ENCODE data around the gene GNLY. TPM values are rescaled to one million over a fixed set of nuclear protein-coding genes. Genes with fewer than 3 reads are reported as not detected.
A peak's percentile ranks its signal among the peaks of the same experiment; 100 is the strongest.

Gene GNLY
- total and polyA plus RNA-seq, 2 of the 13 experiments (the other 11 are each of a cell fraction or from before 2014, with no cell fraction given), result not detected

- TF ChIP-seq, protein P1, sequence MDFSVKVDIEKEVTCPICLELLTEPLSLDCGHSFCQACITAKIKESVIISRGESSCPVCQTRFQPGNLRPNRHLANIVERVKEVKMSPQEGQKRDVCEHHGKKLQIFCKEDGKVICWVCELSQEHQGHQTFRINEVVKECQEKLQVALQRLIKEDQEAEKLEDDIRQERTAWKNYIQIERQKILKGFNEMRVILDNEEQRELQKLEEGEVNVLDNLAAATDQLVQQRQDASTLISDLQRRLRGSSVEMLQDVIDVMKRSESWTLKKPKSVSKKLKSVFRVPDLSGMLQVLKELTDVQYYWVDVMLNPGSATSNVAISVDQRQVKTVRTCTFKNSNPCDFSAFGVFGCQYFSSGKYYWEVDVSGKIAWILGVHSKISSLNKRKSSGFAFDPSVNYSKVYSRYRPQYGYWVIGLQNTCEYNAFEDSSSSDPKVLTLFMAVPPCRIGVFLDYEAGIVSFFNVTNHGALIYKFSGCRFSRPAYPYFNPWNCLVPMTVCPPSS (IDR thresholded peaks at IDR 0.05), result 0 out of 2 replicates have a peak, but pooled peaks have one; percentile 72
- no peak for TF ChIP-seq SETDB1 (CRISPR knock-in tag; IDR thresholded peaks at IDR 0.05; ENCODE audit: borderline replicate concordance)
Measured at GRCh38 chr2:85666016-85666415, 28.1 kb upstream of the GNLY start (continued).

GRCh38 chr2:85666435-85667316 is 27.5 kb upstream of the GNLY start:
- no peaks in the 10 kb centered on the region for H4K20me1 ChIP-seq (ENCODE audit: insufficient read depth, low read length)
- no peak for ATAC-seq
- no peaks in the 10 kb centered on the region for H3K79me2 ChIP-seq (ENCODE audit: insufficient read depth, low read length)
- 20% methylated on average over 10 of the region's 11 CpGs for WGBS (ENCODE audit: low lambda C conversion rate)
- intact Hi-C loops (cut with micrococcal nuclease; ENCODE audit: unreplicated experiment), result no loop called here
- no peak for DNase-seq (ENCODE audit: low spot score)
- POLR2A ChIA-PET, result no interaction called here
- CTCF ChIA-PET (ENCODE audit: low intra/inter-chr PET ratio, low total read pairs), result no interaction called here
- no peaks in the 10 kb centered on the region for H3K36me3 ChIP-seq (replicated peaks in 1 of 2; ENCODE audit: control insufficient read depth in 1 of 2, insufficient read depth in 2 of 2, low read length in 2 of 2)
- BruUV-seq (replicated peaks), result no TSS peak
- H3K27ac ChIP-seq (ENCODE audit: extremely low read length, insufficient read depth, low read length), result no peak overlapping the region
- no peak for FAIRE-seq
- H3K9ac ChIP-seq (ENCODE audit: insufficient read depth, low read depth, low read length), result no peak overlapping the region
- in situ Hi-C loops (cut with HindIII; ENCODE audit: extremely low pct_ligation_motif_present, low pct_unique_long_range_greater_than_20kb), result no loop called here
- H3K4me3 ChIP-seq (replicated peaks in 1 of 3; ENCODE audit: insufficient read depth in 1 of 3, low read depth in 2 of 3, low read length in 3 of 3), result no peak overlapping the region
- no peak overlapping the region for H3K4me2 ChIP-seq (ENCODE audit: low read depth, low read length)
- H3K27me3 ChIP-seq (ENCODE audit: control insufficient read depth in 1 of 2, insufficient read depth in 2 of 2, low read length in 2 of 2), result peaks cover 0 to 32% of the 10 kb centered on the region in 2 experiments; a peak in 3 of 5 replicates
- H2AFZ ChIP-seq (ENCODE audit: low read length), result no peak overlapping the region
- no peaks in the 10 kb centered on the region for H3K9me3 ChIP-seq (ENCODE audit: low read length)
- H3K4me1 ChIP-seq (ENCODE audit: insufficient read depth, low read length), result peaks cover 25% of the 10 kb centered on the region
- no peak for TF ChIP-seq ZBTB40 (IDR thresholded peaks at IDR 0.05)
- TF ChIP-seq ZBTB40 (CRISPR knock-in tag; IDR thresholded peaks at IDR 0.05), result no peak
- TF ChIP-seq ZNF251 (CRISPR knock-in tag; IDR thresholded peaks at IDR 0.05), result no peak
- TF ChIP-seq THAP9 (CRISPR knock-in tag; IDR thresholded peaks at IDR 0.05; ENCODE audit: borderline replicate concordance), result no peak
- TF ChIP-seq ZNF263 (CRISPR knock-in tag; IDR thresholded peaks at IDR 0.05), result peak; percentile 82
- TF ChIP-seq SRSF9 (IDR thresholded peaks at IDR 0.05; ENCODE audit: borderline replicate concordance, insufficient read depth, low read depth, low read length, poor library complexity, severe bottlenecking), result no peak
